OCI-LY3 (cell line): Measurements from ENCODE around the gene RPP38.
A peak's percentile ranks its signal among the peaks of the same experiment; 100 is the strongest.

Experiments
- H2AFZ ChIP-seq: fragments of 200-600, 300-600 bp; shearing (Covaris generic); 2 replicates; pipeline ENCODE4 v1.6.0; 2014; ENCODE audit warnings: antibody characterized with exemption, low read depth, low read length
- H3K27ac ChIP-seq: fragments of 200-600, 300-600 bp; sonication (generic); 2 replicates; pipeline ENCODE4 v1.5.1; 2014; ENCODE audit warnings: mild to moderate bottlenecking, low read length, moderate library complexity, mixed read lengths
- H3K27me3 ChIP-seq: fragments of 200-600, 300-600 bp; sonication (generic); 2 replicates; pipeline ENCODE4 v1.6.1; 2014; ENCODE audit warnings: low read depth, low read length, mixed read lengths
- H3K36me3 ChIP-seq: fragments of 200-600, 300-600 bp; sonication (generic); replicated peaks from 2 replicates; pipeline ENCODE3; 2014; ENCODE audit warnings: low read depth, low read length, mixed read lengths
- H3K4me1 ChIP-seq: fragments of 300-600, 200-600 bp; sonication (generic); 2 replicates; pipeline ENCODE4 v1.6.1; 2014; ENCODE audit warnings: low read length, mixed read lengths
- H3K4me2 ChIP-seq: fragments of 200-600, 300-600 bp; sonication (generic); 2 replicates; pipeline ENCODE4 v1.6.1; 2014; ENCODE audit warnings: low read length, mixed read lengths
- H3K4me3 ChIP-seq: fragments of 300-600, 200-600 bp; sonication (generic); 2 replicates; pipeline ENCODE4 v1.5.1; 2014; ENCODE audit warnings: antibody characterized with exemption, mild to moderate bottlenecking, low read length, moderate library complexity
- H3K79me2 ChIP-seq: fragments of 300-600, 200-600 bp; shearing (Covaris generic); 2 replicates; pipeline ENCODE4 v1.6.1; 2014; ENCODE audit warnings: mild to moderate bottlenecking, low read length, mixed read lengths
- H3K9ac ChIP-seq: fragments of 300-600, 200-600 bp; shearing (Covaris generic); 2 replicates; pipeline ENCODE4 v1.6.0; 2014; ENCODE audit warnings: mild to moderate bottlenecking, low read length, moderate library complexity
- H3K9me3 ChIP-seq: fragments of 200-600, 300-600 bp; shearing (Covaris generic); 2 replicates; pipeline ENCODE4 v1.6.1; 2014; ENCODE audit warnings: low read length, mixed read lengths; ENCODE audit not compliant: insufficient read depth
- H4K20me1 ChIP-seq: fragments of 200-600, 300-600 bp; sonication (generic); 2 replicates; pipeline ENCODE4 v1.6.1; 2016; ENCODE audit warnings: low read length, mixed read lengths; ENCODE audit not compliant: insufficient read depth
- EZH2phosphoT487 ChIP-seq: fragments of 200-600 bp; shearing (Covaris generic); IDR thresholded peaks from 2 replicates; pipeline ENCODE4 v1.6.1; 2018; ENCODE audit warnings: antibody characterized with exemption, mixed run types, low read depth
- TF ChIP-seq, protein P1 (sequence below): fragments of 200-600, 300-600 bp; sonication (generic); IDR thresholded peaks from 2 replicates; pipeline ENCODE4 v1.5.1; 2014; ENCODE audit warnings: antibody characterized with exemption, low read length, low read depth

Gene RPP38

DNA sequence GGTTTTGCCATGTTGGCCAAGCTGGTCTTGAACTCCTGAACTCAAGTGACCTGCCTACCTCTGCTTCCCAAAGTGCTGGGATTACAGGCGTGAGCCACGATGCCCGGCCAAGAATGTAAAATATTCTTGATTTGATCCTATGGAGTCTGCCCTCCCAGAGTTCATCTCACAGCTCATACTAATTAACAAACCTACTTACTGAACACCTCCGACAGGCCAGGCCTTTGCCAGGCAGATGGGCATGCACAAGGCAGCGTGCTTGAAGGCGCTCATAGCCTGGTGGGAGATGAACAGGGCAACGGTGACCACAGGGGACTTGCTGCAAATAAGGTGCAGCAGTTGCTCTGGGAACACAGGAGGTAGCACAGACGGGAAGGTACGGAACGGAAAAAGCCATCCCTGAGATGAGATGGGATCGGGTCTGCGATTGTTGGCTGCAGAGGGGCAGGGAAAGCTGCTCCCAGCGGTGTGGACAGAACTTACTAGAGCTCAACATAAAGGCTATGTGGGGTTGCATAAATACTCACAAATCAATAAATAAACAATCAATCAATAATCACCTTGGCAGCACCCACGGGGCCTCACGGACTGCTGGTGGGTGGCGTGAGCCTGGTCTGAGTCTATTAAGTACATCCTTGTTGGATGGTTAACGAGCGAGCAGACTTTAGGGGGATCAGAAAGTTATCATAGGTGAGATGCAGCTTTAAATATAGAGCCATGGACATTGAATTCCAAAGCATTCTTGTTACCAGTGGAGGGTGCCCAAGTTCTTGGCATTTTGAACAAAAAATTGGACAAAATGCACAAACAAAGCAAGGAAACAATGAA lies 13.3 kb upstream of the RPP38 start:
- Histone ChIP-seq H4K20me1 (no peaks in the 10 kb centered on the region), H3K36me3 (no peaks in the 10 kb centered on the region), H3K4me2 (no peak overlapping the region), H3K4me3 (no peak overlapping the region), H3K4me1 (no peaks in the 10 kb centered on the region), H2AFZ (no peak overlapping the region), H3K9me3 (no peaks in the 10 kb centered on the region), H3K9ac (no peak overlapping the region), H3K27ac (no peak overlapping the region), H3K79me2 (no peaks in the 10 kb centered on the region), H3K27me3 (no peaks in the 10 kb centered on the region)
- no peak for TF ChIP-seq EZH2phosphoT487
- TF ChIP-seq, protein P1, sequence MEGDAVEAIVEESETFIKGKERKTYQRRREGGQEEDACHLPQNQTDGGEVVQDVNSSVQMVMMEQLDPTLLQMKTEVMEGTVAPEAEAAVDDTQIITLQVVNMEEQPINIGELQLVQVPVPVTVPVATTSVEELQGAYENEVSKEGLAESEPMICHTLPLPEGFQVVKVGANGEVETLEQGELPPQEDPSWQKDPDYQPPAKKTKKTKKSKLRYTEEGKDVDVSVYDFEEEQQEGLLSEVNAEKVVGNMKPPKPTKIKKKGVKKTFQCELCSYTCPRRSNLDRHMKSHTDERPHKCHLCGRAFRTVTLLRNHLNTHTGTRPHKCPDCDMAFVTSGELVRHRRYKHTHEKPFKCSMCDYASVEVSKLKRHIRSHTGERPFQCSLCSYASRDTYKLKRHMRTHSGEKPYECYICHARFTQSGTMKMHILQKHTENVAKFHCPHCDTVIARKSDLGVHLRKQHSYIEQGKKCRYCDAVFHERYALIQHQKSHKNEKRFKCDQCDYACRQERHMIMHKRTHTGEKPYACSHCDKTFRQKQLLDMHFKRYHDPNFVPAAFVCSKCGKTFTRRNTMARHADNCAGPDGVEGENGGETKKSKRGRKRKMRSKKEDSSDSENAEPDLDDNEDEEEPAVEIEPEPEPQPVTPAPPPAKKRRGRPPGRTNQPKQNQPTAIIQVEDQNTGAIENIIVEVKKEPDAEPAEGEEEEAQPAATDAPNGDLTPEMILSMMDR = no peak

DNA sequence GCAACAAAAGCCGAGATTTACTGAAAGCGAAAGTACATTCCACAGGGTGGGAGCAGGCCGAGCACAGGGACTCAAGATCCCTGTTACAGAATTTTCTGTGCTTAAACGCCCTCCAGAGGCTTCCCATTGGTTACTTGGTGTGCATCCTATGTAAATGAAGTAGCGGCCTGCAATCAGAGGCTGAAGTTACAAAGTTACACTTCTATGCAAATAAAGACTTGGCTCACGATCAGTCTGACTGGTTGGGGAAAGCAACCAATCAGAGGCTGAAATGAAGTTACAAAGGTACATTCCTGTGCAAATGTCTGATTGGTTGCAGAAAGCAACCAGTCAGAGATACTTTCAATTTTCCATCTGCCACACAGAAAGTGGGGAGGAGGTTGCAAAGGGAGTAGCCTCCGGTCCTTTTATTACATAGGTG lies 12.6 kb upstream of the RPP38 start:
- Histone ChIP-seq H4K20me1 (no peaks in the 10 kb centered on the region), H3K4me3 (no peak overlapping the region), H3K27ac (no peak overlapping the region), H3K36me3 (no peaks in the 10 kb centered on the region), H3K27me3 (no peaks in the 10 kb centered on the region), H3K9ac (no peak overlapping the region), H3K4me2 (no peak overlapping the region), H3K79me2 (no peaks in the 10 kb centered on the region), H3K9me3 (no peaks in the 10 kb centered on the region), H2AFZ (no peak overlapping the region), H3K4me1 (no peaks in the 10 kb centered on the region)
- no peak for TF ChIP-seq EZH2phosphoT487
- TF ChIP-seq, protein P1 = no peak

DNA sequence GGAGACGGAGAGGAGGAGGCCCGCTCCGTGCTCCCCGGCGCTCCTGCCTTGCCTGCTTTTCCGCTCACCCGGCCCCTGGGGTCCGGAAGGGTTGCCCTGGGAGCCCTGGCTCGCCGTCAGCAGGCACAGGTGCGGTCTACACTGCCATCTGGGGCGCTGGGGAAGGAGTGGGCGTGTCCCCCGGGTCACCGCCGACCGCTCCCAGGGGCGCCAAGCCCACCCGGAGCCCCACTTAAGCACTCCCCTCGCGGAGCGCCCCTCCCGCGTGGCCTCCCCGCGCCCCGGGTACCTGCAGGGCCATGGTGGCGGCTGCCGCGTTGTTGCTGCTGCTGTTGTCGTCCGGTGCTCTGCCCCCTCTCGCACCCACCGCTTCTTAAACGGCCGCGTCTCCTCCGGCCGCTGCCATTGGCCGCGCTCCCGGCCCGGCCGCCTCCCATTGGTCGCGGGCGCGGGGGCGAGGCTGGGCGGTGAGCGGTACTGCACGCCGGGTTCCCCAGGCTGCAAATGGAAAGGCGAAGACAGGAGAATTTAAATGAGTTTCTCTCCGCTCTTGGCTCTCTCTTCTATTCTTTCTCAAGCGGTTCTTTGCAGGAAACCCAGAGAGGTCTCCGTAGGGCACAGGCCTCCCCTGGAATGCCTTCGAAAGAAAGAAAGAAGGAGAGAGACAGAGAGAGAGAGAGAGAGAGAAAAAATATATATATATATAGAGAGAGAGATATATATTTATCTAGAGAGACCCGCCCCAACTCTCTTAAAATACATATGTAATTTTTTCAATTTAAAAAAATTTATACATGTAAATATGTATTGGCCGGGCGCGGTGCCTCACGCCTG lies 8.5 kb upstream of the RPP38 start, which contains the start of gene ACBD7:
ACBD7 (minus strand) TSS at position 349 of the 834 bp plus-strand sequence; CDS start at position 301, 48 bp downstream.
- Histone ChIP-seq H4K20me1 (no peaks in the 10 kb centered on the region), H3K79me2 (no peaks in the 10 kb centered on the region), H3K27me3 (no peaks in the 10 kb centered on the region), H3K27ac (no peak within 1 kb of the TSS), H3K9me3 (no peaks in the 10 kb centered on the region), H3K36me3 (no peaks in the 10 kb centered on the region), H3K4me1 (no peaks in the 10 kb centered on the region), H3K9ac (no peak within 1 kb of the TSS), H3K4me3 (peak within 1 kb of the TSS; percentile 74), H2AFZ (no peak within 1 kb of the TSS), H3K4me2 (peak within 1 kb of the TSS; percentile 68)
- no peak for TF ChIP-seq EZH2phosphoT487
- TF ChIP-seq, protein P1 = no peak

DNA sequence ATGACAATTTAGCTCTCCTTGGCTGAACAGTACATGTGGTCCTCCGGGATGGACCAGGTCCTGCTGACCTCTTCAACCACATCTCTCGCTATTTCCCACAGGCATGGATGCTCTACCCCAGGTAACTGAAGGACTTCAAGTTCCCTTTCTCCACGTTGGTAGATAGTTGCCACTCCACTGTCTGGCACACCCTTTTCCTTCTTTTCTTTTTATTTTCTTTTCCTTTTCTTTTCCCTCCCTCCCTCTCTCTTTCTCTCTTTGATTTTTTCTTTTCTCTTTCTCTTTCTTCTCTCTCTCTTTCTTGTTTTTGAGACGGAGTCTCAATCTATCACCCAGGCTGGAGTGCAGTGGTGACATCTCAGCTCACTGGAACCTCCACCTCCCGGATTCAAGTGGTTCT lies 5.7 kb upstream of the RPP38 start:
- no peaks in the 10 kb centered on the region for H3K36me3 ChIP-seq
- H2AFZ ChIP-seq = no peak overlapping the region
- no peaks in the 10 kb centered on the region for H4K20me1 ChIP-seq
- no peak overlapping the region for H3K9ac ChIP-seq
- H3K27me3 ChIP-seq = no peaks in the 10 kb centered on the region
- no peaks in the 10 kb centered on the region for H3K79me2 ChIP-seq
- no peak overlapping the region for H3K4me2 ChIP-seq
- TF ChIP-seq EZH2phosphoT487 = no peak
- TF ChIP-seq, protein P1 = no peak
- H3K27ac ChIP-seq = no peak overlapping the region
- H3K4me1 ChIP-seq = no peaks in the 10 kb centered on the region
- no peak overlapping the region for H3K4me3 ChIP-seq
- no peaks in the 10 kb centered on the region for H3K9me3 ChIP-seq
